Uterus (tissue), 2 donors: ENCODE results near the gene AUTS2.

Experiments used
- POLR2A ChIP-seq, 2 donors: fragments of 450-650 bp; IDR thresholded peaks; one replicate each; pipeline ENCODE4 v1.6.1; 2016; ENCODE audit warnings: antibody characterized with exemption in 2 of 2, mild to moderate bottlenecking in 1 of 2, moderate library complexity in 1 of 2
- TF ChIP-seq, protein P1 (sequence below), 4 experiments: fragments of 200-600 bp in 2 of 4; fragments of 450-650 bp in 2 of 4; sonication (generic) in 2 of 4; IDR thresholded peaks; one replicate each; pipeline ENCODE4 v1.5.1; 2016 to 2019; ENCODE audit warnings: antibody characterized with exemption in 4 of 4, mild to moderate bottlenecking in 2 of 4, moderate library complexity in 1 of 4

DNA sequence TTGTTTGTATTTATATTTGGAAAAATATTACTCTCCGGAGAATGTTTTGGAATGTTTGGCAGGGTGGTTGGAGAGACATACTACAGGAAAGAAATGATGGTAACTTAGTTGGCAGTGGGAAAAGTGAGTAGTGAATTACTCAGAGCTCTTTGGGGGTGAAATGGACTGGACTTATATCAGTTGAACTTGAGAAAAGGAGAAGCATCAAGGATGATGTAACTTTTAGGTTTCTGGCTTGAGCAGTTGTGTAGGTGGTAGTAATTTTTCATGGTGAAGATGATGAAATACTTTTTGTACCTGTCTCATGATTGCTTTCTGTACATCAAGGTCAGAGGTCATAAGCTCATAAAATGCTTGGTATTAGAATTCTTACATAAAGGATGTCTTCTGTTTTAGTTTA, 617.2 kb downstream of the AUTS2 start:
- no peak for TF ChIP-seq POLR2A (IDR thresholded peaks at IDR 0.05)
- TF ChIP-seq, protein P1, sequence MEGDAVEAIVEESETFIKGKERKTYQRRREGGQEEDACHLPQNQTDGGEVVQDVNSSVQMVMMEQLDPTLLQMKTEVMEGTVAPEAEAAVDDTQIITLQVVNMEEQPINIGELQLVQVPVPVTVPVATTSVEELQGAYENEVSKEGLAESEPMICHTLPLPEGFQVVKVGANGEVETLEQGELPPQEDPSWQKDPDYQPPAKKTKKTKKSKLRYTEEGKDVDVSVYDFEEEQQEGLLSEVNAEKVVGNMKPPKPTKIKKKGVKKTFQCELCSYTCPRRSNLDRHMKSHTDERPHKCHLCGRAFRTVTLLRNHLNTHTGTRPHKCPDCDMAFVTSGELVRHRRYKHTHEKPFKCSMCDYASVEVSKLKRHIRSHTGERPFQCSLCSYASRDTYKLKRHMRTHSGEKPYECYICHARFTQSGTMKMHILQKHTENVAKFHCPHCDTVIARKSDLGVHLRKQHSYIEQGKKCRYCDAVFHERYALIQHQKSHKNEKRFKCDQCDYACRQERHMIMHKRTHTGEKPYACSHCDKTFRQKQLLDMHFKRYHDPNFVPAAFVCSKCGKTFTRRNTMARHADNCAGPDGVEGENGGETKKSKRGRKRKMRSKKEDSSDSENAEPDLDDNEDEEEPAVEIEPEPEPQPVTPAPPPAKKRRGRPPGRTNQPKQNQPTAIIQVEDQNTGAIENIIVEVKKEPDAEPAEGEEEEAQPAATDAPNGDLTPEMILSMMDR (IDR thresholded peaks at IDR 0.05) = no peak
